Panc1 (cell line): Measurements from ENCODE around the gene ROCK2.

Source experiments
- CTCF ChIP-seq: fragments of 450-650 bp; IDR thresholded peaks from 2 replicates; pipeline ENCODE4 v1.5.1; 2017; ENCODE audit warnings: mild to moderate bottlenecking
- POLR2AphosphoS5 ChIP-seq: IDR thresholded peaks from 2 replicates; pipeline ENCODE4 v1.6.1; 2012; ENCODE audit warnings: mild to moderate bottlenecking, low read depth, low read length, moderate library complexity
- TCF7L2 ChIP-seq: IDR thresholded peaks from 2 replicates; pipeline ENCODE4 v1.6.1; 2011; ENCODE audit warnings: mild to moderate bottlenecking, low read depth, low read length, inconsistent platforms

GRCh38 chr2:11279398-11279797 is 65.0 kb downstream of the ROCK2 start:
- TF ChIP-seq CTCF, result no peak
- no peak for TF ChIP-seq TCF7L2
- no peak for TF ChIP-seq POLR2AphosphoS5
